Fibroblast of lung (primary cell): ENCODE measurements around the gene RTP1.

Experiments
- CTCF ChIP-seq, 2 donors: IDR thresholded peaks in 1 of 2; conservative IDR thresholded peaks in 1 of 2; 1 replicate in 1 of 2; 2 replicates in 1 of 2; pipeline ENCODE4 v1.5.1; 2011 to 2012; ENCODE audit warnings: low read length in 2 of 2, control low read depth in 1 of 2, inconsistent platforms in 1 of 2, low read depth in 1 of 2, mild to moderate bottlenecking in 1 of 2
- EZH2 ChIP-seq: IDR thresholded peaks from 2 replicates; pipeline ENCODE4 v1.5.1; 2012; ENCODE audit warnings: low read length, control low read depth, mild to moderate bottlenecking; ENCODE audit errors: missing control alignments

DNA sequence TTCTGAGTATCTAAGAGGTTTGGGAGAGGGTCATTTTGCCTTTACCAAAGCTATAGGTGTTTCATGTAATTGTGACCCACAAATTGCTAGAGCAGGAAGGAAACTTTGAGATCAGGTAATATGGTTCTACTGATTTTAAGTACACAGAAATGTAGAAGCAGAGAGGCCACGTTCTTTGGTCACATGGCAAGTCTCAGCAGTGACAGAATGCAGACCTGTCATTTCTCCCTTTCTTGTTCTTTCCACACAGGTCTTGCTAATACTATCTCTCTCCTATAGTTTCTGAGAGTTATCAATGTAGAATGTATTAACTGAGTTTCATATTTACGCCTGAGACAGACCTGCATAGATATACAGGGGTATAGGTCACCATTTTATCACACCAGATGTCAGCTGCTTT, 10.9 kb upstream of the RTP1 start:
- TF ChIP-seq CTCF (conservative IDR thresholded peaks at IDR 0.05 in 1 of 2, IDR thresholded peaks at IDR 0.05 in 1 of 2; ENCODE audit: low read depth in 1 of 2, low read length in 2 of 2), result no peak
- TF ChIP-seq EZH2, result no peak
